ENCODE data around the gene IL1B.

- TF ChIP-seq CTCF (IDR thresholded peaks at IDR 0.05) (no peak), POLR2A (IDR thresholded peaks at IDR 0.05) (no peak)
Measured at GRCh38 chr2:112869258-112869842, 32.8 kb upstream of the IL1B start.

Measured in uterus (tissue), 2 donors.